Esophagus muscularis mucosa (tissue), 4 donors: ENCODE results near the gene PEX26. TPM values are rescaled to one million over a fixed set of nuclear protein-coding genes. Genes with fewer than 3 reads are reported as not detected.
A peak's percentile ranks its signal among the peaks of the same experiment; 100 is the strongest.
"Not testable (repeated sequence)": the region's sequence is repeated elsewhere in the genome, so short reads cannot be mapped to it uniquely, and the experiment has no call there.

Experiments
- DNase-seq: peaks from one replicate; pipeline ENCODE4 v3.0.0-alpha.2; 2017; ENCODE audit errors: extremely low spot score
- H3K27ac ChIP-seq, 4 donors: fragments of 200-600 bp; sonication (generic); replicated peaks in 1 of 4; 1 replicate in 3 of 4; 2 replicates in 1 of 4; pipeline ENCODE4 v1.5.1; 2016 to 2019; ENCODE audit warnings: mild to moderate bottlenecking in 1 of 4
- H3K27me3 ChIP-seq, 4 donors: fragments of 200-600 bp; sonication (generic); one replicate each; pipeline versions ENCODE4 v1.5.1 to v1.6.0; 2016 to 2019
- H3K36me3 ChIP-seq, 4 donors: fragments of 200-600 bp; sonication (generic); one replicate each; pipeline ENCODE4 v1.5.1; 2016 to 2019
- H3K4me1 ChIP-seq, 4 donors: fragments of 200-600 bp; sonication (generic); one replicate each; pipeline ENCODE4 v1.5.1; 2016 to 2019
- H3K4me3 ChIP-seq, 4 donors: fragments of 200-600 bp; sonication (generic); 1 replicate in 2 of 4; 2 replicates in 2 of 4; pipeline ENCODE4 v1.5.1; 2016 to 2019; ENCODE audit warnings: mild to moderate bottlenecking in 4 of 4, moderate library complexity in 1 of 4
- H3K9me3 ChIP-seq, 4 donors: fragments of 200-600 bp; sonication (generic); 1 replicate in 3 of 4; 2 replicates in 1 of 4; pipeline ENCODE4 v1.5.1; 2016 to 2019
- CTCF ChIP-seq, 3 experiments: fragments of 200-600 bp in 2 of 3; fragments of 450-650 bp in 1 of 3; sonication (generic) in 2 of 3; IDR thresholded peaks; one replicate each; pipeline ENCODE4 v1.5.1; 2017 to 2019; ENCODE audit warnings: antibody characterized with exemption in 3 of 3, mild to moderate bottlenecking in 2 of 3, moderate library complexity in 1 of 3
- EP300 ChIP-seq: sonication (generic); formaldehyde crosslinking; IDR thresholded peaks from one replicate; pipeline ENCODE4 v1.6.1; 2017; ENCODE audit warnings: antibody characterized with exemption
- POLR2A ChIP-seq: fragments of 450-650 bp; IDR thresholded peaks from one replicate; pipeline ENCODE4 v1.6.1; 2017; ENCODE audit warnings: antibody characterized with exemption, moderate library complexity, mild to moderate bottlenecking, low read depth
- POLR2AphosphoS5 ChIP-seq, 2 donors: sonication (generic); formaldehyde crosslinking; IDR thresholded peaks; one replicate each; pipeline ENCODE4 v1.6.1; 2017; ENCODE audit warnings: antibody characterized with exemption in 2 of 2
- WGBS: methylation state at CpG from one replicate; pipeline ENCODE4 v1.1.5; 2018; 5-methylcytosine and 5-hydroxymethylcytosine counted together
- intact Hi-C: fragments of 100-400 bp; cut with DNase I; formaldehyde crosslinking; loops from one replicate; pipeline ENCODE4 v1.15.1; 2023
- total RNA-seq, 4 donors: library from RNA; depleted of rRNA; stranded (reverse); fragments of >200 nt; gene quantifications; one replicate each; pipeline versions ENCODE4 v1.1.0 to v1.2.1, GENCODE V29; 2016

Gene PEX26
- total RNA-seq, 4 donors from 2014 or later, result 19.7 to 54.2 (median 33.6) TPM

- Histone ChIP-seq H3K27ac (peak overlapping the region; percentile 78 to 83 (median 81)), H3K4me3 (no peak overlapping the region), H3K36me3 (no peaks in the 10 kb centered on the region), H3K27me3 (no peaks in the 10 kb centered on the region), H3K9me3 (no peaks in the 10 kb centered on the region), H3K4me1 (peaks cover 19 to 36% (median 35%) of the 10 kb centered on the region in 4 donors)
- WGBS, result 44% methylated on average over 5 of the region's 6 CpGs
- no peak for TF ChIP-seq POLR2A
- peak; percentile 62 to 75 for TF ChIP-seq POLR2AphosphoS5 (IDR thresholded peaks at IDR 0.05)
- TF ChIP-seq CTCF (IDR thresholded peaks at IDR 0.05), result no peak
- TF ChIP-seq EP300, result no peak
- no peak for DNase-seq
- intact Hi-C loops, result loop anchor here (5.0 kb wide), 1 partner anchor 35 kb away; no protein-coding TSS in a partner anchor
Observed at GRCh38 chr22:18032455-18033101, 45.2 kb upstream of the PEX26 start.

GRCh38 chr22:18033204-18033998 is 44.4 kb upstream of the PEX26 start:
- TF ChIP-seq POLR2A (no peak), POLR2AphosphoS5 (IDR thresholded peaks at IDR 0.05) (peak in 1 of 2 donors; percentile 54), EP300 (no peak), CTCF (IDR thresholded peaks at IDR 0.05) (peak in 2 of 3 experiments; percentile 28 to 50)
- peak overlapping the region; percentile 78 to 83 (median 81) for H3K27ac ChIP-seq
- peaks cover 19 to 38% (median 36%) of the 10 kb centered on the region in 4 donors for H3K4me1 ChIP-seq
- no peaks in the 10 kb centered on the region for H3K27me3 ChIP-seq
- H3K36me3 ChIP-seq, result no peaks in the 10 kb centered on the region
- DNase-seq, result peak; percentile 81
- WGBS, result 71% methylated on average over 6 of the region's 6 CpGs
- H3K9me3 ChIP-seq, result no peaks in the 10 kb centered on the region
- intact Hi-C loops, result loop anchor here (5.0 kb wide), 1 partner anchor 34 kb away; no protein-coding TSS in a partner anchor
- no peak overlapping the region for H3K4me3 ChIP-seq

GRCh38 chr22:18034076-18034475 is 43.7 kb upstream of the PEX26 start:
- peak overlapping the region; percentile 78 to 83 (median 81) for H3K27ac ChIP-seq
- no peaks in the 10 kb centered on the region for H3K36me3 ChIP-seq
- H3K4me3 ChIP-seq, result no peak overlapping the region
- intact Hi-C loops, result loop anchor here (5.0 kb wide), 1 partner anchor 33 kb away; no protein-coding TSS in a partner anchor
- H3K4me1 ChIP-seq, result peaks cover 19 to 38% (median 36%) of the 10 kb centered on the region in 4 donors
- no peaks in the 10 kb centered on the region for H3K9me3 ChIP-seq
- H3K27me3 ChIP-seq, result no peaks in the 10 kb centered on the region
- 95% methylated on average over 3 of the region's 3 CpGs for WGBS
- TF ChIP-seq CTCF (IDR thresholded peaks at IDR 0.05) (no peak), POLR2A (no peak), POLR2AphosphoS5 (IDR thresholded peaks at IDR 0.05) (no peak), EP300 (no peak)
- no peak for DNase-seq

GRCh38 chr22:18035751-18036150 is 42.0 kb upstream of the PEX26 start:
- intact Hi-C loops, result no loop called here
- no peak for DNase-seq
- WGBS, result 82% methylated on average over 9 of the region's 9 CpGs

GRCh38 chr22:18040898-18041297 is 36.9 kb upstream of the PEX26 start:
- H3K9me3 ChIP-seq, H3K27me3 ChIP-seq, H3K27ac ChIP-seq, intact Hi-C loops, H3K4me3 ChIP-seq, H3K36me3 ChIP-seq, DNase-seq: not testable (repeated sequence)
- WGBS, result 91% methylated on average over 6 of the region's 6 CpGs
- H3K4me1 ChIP-seq, result peaks cover 16 to 20% (median 18%) of the 10 kb centered on the region in 4 donors

More at GRCh38 chr22:18035751-18036150, 42.0 kb upstream of the PEX26 start:
- H3K4me1 ChIP-seq, result peaks cover 19 to 38% (median 35%) of the 10 kb centered on the region in 4 donors
- no peaks in the 10 kb centered on the region for H3K9me3 ChIP-seq
- H3K27ac ChIP-seq, result no peak overlapping the region
- no peak overlapping the region for H3K4me3 ChIP-seq
- no peaks in the 10 kb centered on the region for H3K27me3 ChIP-seq
- H3K36me3 ChIP-seq, result no peaks in the 10 kb centered on the region
- TF ChIP-seq POLR2A (no peak), POLR2AphosphoS5 (IDR thresholded peaks at IDR 0.05) (no peak)
